Keratinocyte (primary cell): ENCODE data around the gene ZNF283.

ENCODE experiments used
- EZH2 ChIP-seq: IDR thresholded peaks from one replicate; pipeline ENCODE4 v1.6.1; 2012; ENCODE audit warnings: inconsistent platforms, mild to moderate bottlenecking, low read length, moderate library complexity
- TF ChIP-seq, protein P1 (sequence below), 3 experiments: IDR thresholded peaks in 1 of 3; conservative IDR thresholded peaks in 1 of 3; optimal IDR thresholded peaks in 1 of 3; 2 replicates in 2 of 3; 3 replicates in 1 of 3; pipeline versions ENCODE3 to v1.5.1; 2011; ENCODE audit warnings: low read length in 3 of 3, mild to moderate bottlenecking in 3 of 3, moderate library complexity in 2 of 3, control low read depth in 1 of 3, inconsistent platforms in 1 of 3; ENCODE audit not compliant: insufficient read depth in 2 of 3; ENCODE audit errors: extremely low read depth in 1 of 3

DNA sequence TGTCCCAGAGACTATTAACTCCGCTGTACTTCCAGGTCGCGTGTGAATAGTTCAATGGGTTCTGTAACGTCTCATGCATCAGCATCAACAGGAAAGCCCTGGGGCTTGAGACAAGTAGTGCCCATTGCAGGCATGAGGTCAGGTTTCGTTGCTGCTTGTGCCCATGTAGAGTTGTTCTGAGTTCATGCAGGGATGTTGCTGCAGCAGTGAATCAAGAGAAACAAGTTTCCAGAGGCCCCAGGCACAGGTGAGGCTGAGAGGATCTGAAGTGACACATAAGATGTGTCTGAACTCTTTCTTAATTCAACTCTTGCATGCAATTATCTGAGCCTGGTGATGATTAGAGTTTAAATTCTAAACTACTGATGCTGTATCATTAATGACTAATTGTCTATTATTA lies 8.6 kb upstream of the ZNF283 start:
- TF ChIP-seq, protein P1, sequence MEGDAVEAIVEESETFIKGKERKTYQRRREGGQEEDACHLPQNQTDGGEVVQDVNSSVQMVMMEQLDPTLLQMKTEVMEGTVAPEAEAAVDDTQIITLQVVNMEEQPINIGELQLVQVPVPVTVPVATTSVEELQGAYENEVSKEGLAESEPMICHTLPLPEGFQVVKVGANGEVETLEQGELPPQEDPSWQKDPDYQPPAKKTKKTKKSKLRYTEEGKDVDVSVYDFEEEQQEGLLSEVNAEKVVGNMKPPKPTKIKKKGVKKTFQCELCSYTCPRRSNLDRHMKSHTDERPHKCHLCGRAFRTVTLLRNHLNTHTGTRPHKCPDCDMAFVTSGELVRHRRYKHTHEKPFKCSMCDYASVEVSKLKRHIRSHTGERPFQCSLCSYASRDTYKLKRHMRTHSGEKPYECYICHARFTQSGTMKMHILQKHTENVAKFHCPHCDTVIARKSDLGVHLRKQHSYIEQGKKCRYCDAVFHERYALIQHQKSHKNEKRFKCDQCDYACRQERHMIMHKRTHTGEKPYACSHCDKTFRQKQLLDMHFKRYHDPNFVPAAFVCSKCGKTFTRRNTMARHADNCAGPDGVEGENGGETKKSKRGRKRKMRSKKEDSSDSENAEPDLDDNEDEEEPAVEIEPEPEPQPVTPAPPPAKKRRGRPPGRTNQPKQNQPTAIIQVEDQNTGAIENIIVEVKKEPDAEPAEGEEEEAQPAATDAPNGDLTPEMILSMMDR (optimal IDR thresholded peaks at IDR 0.05 in 1 of 3, IDR thresholded peaks at IDR 0.05 in 1 of 3, conservative IDR thresholded peaks at IDR 0.05 in 1 of 3; ENCODE audit: extremely low read depth in 1 of 3, insufficient read depth in 2 of 3, low read length in 3 of 3) = no peak
- TF ChIP-seq EZH2 = no peak
